Measurements from ENCODE around the gene MTRF1.
A peak's percentile ranks its signal among the peaks of the same experiment; 100 is the strongest.

The MTRF1 gene, protein sequence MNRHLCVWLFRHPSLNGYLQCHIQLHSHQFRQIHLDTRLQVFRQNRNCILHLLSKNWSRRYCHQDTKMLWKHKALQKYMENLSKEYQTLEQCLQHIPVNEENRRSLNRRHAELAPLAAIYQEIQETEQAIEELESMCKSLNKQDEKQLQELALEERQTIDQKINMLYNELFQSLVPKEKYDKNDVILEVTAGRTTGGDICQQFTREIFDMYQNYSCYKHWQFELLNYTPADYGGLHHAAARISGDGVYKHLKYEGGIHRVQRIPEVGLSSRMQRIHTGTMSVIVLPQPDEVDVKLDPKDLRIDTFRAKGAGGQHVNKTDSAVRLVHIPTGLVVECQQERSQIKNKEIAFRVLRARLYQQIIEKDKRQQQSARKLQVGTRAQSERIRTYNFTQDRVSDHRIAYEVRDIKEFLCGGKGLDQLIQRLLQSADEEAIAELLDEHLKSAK

DNA sequence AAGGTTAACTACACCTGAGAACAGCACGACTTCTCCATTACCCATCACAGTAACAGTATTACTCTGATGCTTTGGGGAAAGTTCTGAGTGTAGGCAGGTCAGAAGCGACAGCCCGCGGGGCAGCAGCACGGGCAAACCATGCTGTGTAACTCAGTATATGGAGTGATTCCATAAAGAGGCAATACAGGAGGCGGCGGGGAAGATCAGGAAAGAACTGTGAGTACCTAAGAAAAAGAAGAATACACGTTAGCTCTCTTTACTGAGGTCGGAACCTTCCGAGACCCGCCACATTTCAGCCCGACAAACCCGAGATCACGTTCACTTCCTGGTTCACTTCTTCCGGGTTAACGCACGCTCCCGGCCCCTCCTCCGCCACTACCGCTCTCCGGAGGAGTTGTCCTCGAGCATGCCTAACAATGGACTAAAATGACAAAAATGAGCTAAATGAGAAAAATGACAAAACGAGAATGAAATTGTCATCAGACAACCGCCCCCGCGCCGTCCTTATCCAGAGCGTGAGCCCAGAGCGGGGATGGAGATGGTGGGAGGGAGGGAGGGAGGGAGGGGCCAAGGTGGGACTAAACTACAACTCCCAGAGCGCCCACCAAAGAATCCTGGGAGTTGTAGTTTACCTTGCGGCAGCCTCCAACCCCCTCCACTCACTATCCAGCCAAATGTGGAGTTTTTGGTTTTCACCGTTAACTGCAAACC lies at the start of gene MTRF1:
MTRF1 (minus strand) TSS at position 316 of the 711 bp plus-strand sequence. CDS start 2,669 bp downstream, outside the sequence.
- DNase-seq: peak; percentile 77 to 84

DNA sequence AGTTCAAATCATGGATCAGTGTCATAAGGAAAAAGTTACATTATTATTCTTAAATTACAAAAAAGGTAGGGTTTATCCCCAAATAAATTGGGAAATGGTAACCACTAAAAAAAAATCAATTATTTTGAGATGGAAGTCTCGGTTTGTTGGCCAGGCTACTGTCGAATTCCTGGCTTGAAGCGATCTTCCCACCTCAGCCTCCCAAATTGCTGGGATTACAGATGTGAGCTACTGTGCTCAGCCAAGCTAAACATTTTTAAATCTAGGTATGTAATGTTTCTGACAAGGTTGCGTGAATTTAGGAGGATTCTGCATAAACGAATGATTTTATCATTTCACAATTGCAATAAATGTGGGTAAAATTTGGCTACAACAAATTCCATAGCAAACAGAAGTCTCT lies 49.7 kb upstream of the MTRF1 start:
- DNase-seq: no peak

DNA sequence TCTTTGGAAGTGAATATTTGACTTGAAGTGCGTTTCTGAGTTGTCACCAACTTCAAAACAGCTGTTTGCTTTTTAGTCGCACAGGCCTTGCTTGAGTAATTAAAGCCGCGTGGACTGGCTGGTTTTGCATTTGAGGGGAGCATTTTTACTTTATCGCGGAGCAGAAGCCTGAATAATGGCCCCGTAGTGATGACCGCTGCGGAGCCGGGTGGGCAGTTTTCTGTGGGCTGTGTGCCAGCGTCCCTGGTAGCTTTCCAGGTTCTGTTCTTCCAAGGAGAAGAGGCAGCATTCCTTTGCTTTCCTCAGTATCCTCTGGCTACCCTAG lies 48.8 kb upstream of the MTRF1 start:
- DNase-seq: no peak

DNA sequence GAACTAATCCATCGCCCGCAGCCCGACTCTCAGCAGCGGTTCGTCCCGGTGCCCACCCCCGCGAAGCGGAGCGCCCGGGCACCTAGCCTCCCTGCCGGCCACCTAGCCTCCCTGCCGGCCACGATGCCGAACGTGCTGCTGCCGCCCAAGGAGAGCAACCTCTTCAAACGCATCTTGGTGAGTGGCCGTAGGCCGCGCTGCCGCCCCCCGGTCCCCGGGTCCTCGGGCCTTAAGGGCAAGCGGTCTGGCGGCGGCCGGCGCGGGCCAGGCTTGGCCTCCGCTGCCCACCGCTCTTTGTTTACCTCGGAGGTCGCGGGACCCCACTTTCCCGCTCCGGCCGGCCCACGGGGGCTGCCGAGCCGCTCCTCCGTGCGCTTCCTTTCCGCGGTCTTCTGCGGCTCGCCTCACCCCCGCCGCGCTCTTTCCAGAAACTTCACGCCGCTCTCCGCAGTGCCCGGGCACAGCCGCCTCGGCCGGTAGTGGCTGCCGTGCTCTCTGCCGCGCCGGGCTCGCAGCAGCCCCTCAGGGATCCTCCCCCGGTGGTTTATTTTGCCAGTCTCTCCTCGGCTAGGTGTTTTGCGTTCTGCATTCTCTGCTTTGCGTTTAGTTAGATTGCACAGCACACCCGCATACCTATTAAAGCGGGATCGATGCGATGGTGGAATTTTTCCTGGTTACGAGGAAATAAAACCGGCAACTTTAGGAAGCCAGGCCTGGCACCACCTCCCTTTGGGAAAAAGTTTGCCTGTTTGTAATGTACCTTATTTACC lies 48.2 kb upstream of the MTRF1 start:
- DNase-seq: no peak

DNA sequence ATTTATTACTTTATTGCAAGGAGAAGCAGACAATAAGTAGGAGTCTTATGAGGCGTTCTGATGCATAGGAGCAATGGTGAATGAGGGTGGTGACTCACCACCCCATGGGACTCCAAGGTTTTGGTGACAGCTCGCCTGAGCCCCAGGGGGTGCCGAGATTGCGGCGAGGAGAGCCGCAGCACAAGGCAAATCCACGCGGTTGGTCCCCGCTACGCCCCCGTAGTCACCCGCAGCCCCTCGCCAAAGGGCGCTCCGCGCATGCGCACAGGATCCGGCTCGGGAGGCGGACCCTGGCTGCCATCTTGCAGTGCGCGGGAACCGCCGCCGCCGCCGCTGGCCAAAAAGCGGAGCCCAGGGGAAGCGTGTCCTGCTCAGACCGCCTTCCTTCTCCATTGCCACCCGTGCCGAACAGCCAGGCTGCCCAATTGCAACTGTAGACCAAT lies 47.6 kb upstream of the MTRF1 start, which contains the start of gene NAA16:
NAA16 (plus strand) TSS at position 305 of the 443 bp plus-strand sequence. CDS start 262 bp downstream, outside the sequence.
- peak; percentile 91 to 96 for DNase-seq

DNA sequence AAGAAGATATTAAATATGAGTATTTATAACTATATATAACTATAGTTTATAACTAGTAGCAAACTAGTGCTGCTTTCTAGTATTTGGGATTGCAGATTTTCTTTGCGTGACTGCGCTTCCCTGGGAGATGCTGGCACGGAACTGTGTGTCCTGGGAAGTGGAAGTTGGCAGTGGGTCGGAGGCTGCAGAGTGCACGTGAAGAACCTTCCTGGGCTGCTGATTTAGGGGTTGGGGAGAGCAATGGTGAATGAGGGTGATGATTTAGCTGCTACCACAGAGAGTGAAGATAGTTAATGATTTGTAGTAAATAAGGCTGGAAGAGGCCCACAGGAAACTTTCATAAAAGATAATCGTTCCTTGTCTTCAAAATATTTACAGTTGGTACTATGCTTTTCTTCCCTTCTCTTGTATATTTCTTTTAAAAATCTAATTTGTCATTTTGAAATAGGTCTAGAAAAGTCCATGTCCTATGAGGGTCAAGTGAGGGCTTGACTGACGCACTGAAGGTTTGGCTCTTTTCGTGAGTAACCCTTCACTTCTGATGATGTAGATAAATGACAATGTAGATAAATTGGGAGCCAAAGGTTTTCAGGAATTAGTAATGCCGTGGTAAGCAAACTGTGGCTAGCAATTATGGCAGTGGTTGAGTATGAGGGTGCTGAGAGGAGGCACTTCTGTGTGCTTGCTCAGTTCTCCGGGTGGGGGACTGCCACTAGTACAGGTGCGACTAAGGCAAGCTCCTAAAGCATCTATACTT lies 44.7 kb upstream of the MTRF1 start:
- no peak for DNase-seq

DNA sequence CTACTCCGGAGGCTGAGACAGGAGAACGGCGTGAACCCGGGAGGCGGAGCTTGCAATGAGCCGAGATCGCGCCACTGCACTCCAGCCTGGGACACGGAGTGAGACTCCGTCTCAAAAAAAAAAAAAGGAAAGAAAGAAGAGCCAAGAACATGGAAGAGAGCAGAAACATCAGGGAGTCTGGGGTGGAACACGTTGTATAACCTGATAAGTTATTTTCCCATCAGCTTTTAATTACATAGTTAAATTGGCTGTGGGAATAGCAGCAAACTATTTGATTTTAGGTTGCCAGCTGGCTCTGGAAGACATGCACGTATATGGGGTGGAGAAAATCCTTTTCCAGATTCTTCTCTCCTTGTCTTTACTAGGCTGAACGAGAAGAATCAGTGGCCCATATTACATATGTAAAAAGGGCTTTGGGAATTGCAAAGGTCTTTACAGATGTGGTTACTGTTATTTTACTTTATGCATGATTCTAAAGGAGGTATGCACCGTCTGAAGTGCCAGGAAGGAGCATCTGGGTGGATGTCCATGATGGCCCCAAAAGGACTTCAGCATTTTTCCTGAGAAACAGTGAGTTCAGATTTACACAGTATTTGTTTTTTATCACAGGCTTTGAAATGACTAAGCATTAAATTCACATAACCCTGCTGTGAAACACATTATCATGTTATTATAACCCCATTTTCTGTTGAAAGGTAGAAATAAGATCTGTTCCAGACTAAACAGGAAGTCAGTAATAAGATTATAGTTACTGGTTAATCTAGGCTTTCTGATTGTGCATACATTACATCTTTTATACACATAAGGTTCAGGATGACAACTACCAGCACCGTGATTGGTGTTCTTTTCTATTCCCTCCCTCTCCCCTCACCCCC lies 43.1 kb upstream of the MTRF1 start:
- DNase-seq: no peak

DNA sequence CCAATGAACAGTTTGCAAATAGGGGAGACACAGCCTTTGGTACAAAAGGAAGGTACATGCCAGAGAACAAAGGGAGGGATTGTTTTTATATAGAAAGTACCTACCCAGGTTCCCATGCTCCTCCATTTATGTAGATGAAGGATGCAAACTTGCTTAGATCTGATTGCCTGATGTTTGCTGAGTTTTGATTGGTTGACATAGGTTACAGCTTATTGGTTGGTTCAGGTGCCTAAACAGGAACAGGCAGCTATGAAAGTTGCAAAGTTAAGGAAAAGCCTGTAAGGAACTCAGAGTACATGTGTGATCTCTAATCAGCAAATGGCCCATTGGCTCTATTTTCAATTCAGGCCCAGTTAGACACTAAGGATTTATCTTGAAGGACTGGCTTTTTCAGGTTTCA lies 41.2 kb upstream of the MTRF1 start:
- no peak for DNase-seq

DNA sequence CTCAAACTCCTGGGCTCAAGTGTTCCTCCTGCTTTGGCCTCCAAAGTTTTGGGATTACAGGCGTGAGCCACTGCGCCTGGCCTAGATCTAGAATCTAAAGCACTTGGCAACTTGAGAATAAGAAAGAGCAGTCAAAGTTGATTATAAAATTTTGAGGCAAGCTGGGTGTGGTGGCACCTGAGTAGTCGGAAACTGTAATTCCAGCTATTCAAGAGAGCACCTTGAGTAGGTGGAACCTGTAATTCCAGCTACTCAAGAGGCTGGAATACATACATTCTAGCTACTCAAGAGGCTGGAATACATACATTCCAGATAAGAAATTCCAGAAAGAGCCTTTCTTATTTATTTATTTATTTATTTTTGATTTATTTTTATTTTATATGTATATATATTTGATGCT lies 39.4 kb upstream of the MTRF1 start:
- no peak for DNase-seq

DNA sequence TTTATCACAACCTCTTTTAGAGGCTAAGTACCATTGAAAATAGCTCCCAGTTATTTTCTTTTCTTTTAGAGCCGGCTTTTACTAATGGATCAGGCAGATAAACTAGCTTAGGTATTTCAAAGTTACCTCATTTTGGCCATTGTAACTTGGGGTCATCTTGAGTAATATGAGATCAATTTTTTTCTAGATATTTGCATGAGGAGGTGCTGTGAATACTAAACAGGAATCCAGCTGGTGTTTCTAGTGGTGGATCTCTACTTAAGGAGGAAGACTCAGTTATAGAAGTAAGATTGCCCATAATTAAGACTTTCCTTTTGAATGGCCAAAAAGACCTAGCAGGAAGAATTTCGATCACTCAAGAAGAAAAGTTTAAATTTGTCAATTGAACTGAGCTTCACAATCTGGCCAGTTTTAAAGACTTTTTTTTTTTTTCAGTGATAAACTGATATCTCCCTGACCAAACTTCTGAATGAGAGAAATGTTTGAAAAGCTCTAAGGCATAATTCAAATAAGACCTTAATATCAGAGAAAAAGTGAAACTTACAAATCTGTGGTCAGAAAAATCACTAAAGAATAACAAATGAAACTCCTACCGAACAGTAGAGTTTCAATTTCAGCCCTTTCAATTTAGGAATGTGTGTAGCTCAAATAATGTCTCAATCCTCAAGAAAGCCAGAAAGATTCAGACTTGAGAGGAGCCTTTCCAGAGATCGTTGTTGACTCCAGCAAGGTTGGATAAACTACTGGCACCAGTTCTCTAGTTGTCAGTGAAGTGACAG lies 36.1 kb upstream of the MTRF1 start:
- no peak for DNase-seq

DNA sequence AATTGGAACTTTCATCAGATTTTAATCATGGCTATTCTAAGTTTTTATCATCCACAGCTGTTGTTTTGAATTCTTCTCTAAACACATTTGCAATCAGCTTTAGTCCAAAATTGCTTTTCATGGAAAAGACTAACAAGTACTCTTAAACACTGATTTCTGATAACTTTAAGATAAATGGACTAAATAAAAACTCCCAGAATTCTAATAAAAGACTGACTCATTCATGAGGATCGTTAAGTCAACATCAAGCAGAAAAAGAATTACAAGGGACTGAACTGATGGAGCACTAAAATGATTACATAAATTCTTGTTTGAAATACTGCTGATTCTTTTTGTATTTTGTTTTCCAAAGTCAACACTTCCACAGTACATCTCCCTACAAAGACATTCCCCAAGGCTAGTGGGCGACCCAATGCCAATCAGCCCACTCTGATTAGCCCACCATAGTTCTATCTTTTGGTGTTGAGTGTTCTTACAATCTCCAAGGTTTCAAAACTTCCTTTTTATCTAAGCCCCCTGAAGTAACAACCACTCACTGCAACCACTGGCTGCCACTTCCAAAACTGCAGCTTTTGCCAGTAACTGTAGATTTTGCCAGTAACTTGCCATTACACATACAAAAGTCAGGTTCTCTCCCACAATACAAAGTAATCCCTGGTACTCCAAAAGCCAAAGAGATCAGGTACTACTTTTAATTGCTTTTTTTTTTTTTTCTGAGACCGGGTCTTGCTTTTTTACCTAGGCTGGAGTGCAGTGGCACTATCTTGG lies 33.7 kb upstream of the MTRF1 start:
- no peak for DNase-seq

DNA sequence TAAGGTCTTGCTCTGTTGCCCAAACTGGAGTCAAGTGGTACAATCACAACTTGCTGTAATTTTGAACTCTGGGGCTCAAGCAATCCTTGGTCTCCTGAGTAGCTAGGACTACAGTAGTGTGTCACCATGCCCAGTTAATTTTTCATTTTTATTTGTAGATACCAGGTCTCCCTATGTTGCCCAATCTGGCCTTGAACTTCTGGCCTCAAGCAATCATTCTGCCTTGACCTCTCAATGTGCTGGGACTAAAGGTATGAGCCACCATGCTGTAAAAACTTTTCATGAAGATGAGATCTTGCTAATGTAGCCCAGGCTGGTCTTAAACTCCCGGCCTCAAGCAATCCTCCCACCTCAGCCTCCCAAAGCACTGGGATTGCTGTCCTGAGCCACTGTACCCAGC lies 32.6 kb upstream of the MTRF1 start:
- no peak for DNase-seq

DNA sequence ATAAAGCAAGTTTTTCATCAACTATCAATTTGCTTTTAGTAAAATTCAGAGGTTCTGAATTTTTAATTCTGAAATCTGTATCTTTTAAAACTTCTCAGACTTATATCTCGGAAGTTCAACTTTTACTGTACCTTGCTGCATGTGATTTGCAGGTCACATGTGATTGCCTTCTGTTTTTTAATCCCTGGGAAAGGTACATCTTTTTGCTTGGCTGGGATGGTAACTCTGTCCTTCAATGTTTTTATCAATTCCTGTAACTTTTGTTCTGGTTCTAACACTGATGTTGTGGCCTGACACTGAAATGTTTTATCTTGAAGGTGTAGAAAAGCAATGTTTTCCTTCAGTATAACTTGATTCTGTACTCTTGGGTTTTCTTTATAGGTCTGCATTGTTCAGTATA lies 31.5 kb upstream of the MTRF1 start:
- DNase-seq: no peak

DNA sequence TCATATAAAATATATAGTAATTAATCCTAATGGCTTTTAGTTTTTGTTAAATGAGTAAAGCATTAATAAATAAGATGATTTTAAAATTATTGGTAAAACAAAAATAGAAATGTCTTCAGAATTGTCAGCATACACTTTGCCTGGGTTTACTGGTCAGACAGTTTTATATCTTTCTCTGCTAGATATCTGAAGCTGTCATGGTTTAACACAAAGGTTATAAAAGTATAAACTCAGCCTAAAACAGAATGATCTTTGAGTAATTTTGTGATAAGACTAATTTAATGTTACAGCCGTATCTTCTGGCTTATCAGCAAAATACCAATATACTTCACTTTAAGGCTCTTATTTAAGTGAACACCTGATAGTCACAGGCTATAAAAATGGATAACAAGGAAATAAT lies 29.9 kb upstream of the MTRF1 start:
- DNase-seq: no peak

DNA sequence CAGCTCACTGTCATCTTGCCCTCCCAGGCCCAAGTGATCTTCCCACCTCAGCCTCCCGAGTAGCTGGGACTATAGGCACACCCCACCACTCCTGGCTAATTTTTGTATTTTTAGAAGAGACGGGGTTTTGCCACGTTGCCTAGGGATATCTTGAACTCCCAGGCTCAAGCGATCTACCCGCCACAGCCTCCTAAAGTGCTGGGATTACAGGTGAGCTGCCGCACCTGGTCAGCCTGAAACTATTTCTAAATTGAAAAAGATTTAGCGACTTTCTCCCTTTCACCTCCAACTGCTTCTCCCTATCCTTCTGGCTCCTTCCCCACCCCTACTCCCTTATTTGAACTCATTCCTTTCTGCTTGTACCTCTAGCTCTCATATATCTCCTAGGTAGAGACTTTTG lies 27.9 kb upstream of the MTRF1 start:
- DNase-seq: no peak

DNA sequence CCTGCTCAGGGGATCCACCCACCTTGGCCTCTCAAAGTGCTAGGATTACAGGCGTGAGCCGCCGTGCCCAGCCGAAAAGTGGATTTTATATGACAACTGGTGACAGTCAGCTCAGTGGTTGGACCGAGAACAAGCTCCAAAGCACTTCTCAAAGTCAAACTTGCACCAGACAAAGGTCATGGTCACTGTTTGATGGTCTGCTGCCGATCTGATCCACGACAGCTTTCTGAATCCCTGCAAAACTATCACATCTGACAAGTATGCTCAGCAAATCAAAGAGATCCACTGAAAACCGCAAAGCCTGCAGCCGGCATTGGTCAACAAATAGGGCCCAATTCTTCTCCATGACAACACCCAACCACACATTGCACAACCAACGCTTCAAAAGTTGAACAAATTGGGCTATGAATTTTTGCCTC lies 26.1 kb upstream of the MTRF1 start:
- no peak for DNase-seq

DNA sequence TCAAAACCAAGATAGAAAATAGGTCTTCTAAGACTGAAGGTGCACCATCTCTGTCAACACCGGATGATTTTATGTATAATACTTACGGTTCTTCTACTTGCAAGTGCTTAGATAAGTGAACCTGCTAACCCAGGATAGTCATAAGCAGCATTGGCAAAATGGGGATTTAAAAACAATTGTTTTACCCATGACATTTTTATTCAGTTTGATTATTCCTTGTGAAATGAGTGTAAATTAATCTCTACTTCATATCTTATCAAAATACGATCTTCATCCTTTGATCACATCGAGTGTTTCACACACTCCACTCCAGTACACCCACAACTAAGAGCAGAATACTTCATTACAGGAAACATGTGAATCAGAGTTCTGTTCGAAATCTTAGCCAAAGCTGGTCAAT lies 23.0 kb upstream of the MTRF1 start:
- no peak for DNase-seq

DNA sequence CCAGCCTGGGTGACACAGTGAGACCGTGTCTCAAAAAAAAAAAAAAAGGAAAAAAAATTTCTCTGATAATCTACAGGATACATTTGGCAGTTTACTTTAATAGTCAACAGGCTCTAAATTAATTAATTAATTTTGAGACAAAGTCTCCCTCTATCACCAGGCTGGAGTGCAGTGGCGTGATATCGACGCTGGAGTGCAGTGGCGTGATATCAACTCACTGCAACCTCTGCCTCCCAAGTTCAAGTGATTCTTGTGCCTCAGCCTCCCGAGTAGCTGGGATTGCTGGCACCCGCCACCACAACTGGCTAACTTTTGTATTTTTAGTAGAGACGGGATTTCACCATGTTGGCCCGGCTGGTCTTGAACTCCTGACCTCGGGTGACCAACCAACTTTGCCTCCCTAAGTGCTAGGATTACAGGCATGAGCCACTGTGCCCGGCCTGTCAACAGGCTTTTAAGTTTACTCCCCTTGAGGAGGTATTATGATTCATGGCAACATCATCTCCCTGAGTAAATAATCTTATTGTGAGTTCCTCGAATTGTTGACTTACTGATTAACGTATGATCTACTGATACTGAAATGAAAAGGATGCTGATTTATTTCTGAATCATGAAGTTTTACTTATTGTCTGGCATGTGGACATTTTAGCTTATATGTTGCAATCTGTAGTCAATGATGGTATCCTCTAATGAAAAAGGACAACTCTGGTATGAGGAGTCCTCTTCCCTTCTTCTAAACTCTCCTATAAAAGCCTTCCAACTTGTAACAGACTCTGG lies 21.3 kb upstream of the MTRF1 start:
- DNase-seq: no peak

DNA sequence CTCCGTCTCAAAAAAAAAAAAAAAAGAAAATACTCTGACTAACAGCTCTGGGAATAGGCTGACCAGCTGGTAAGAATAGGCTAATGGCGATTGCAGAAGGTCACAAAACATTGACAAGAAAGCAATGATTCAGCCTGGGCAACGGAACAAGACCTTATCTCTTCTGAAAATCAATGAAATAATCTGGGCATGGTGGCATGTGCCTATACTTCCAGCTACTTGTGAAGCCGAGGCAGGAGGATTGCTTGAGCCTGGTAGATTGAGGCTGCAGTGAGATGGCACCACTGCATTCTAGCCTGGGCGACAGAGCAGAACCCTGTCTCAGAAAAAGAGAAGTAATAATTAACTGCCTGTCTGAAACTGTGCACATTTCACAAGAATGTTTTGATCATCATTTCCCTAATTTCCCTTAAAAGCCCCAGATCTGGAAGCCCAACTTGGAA lies 18.8 kb upstream of the MTRF1 start:
- no peak for DNase-seq

All from NCI-H1930 (cell line).